Measurements from ENCODE around the gene PRCP. TPM values are rescaled to one million over a fixed set of nuclear protein-coding genes. Genes with fewer than 3 reads are reported as not detected.

Gene PRCP
- total RNA-seq, 1 donor, result 41.1 TPM

- no peak for TF ChIP-seq CTCF (IDR thresholded peaks at IDR 0.05; ENCODE audit: insufficient read depth, low read length)
- H3K4me3 ChIP-seq (ENCODE audit: low read depth, low read length), result no peak overlapping the region
- DNase-seq (ENCODE audit: low read depth), result no peak
Observed at GRCh38 chr11:82831364-82831763, 68.9 kb downstream of the PRCP start.

- H3K4me3 ChIP-seq (ENCODE audit: low read depth, low read length), result no peak overlapping the region
- no peak for DNase-seq (ENCODE audit: low read depth)
- TF ChIP-seq CTCF (IDR thresholded peaks at IDR 0.05; ENCODE audit: insufficient read depth, low read length), result no peak
Observed at GRCh38 chr11:82830746-82831145, 69.5 kb downstream of the PRCP start.

- no peak for TF ChIP-seq CTCF (IDR thresholded peaks at IDR 0.05; ENCODE audit: insufficient read depth, low read length)
- DNase-seq (ENCODE audit: low read depth), result no peak
- H3K4me3 ChIP-seq (ENCODE audit: low read depth, low read length), result no peak overlapping the region
Observed at GRCh38 chr11:82829101-82829500, 71.1 kb downstream of the PRCP start.

- DNase-seq (ENCODE audit: low read depth), result no peak
- TF ChIP-seq CTCF (IDR thresholded peaks at IDR 0.05; ENCODE audit: insufficient read depth, low read length), result no peak
- no peak overlapping the region for H3K4me3 ChIP-seq (ENCODE audit: low read depth, low read length)
Observed at GRCh38 chr11:82828472-82828871, 71.8 kb downstream of the PRCP start.

GRCh38 chr11:82826526-82826925 lies 73.7 kb downstream of the PRCP start:
- H3K4me3 ChIP-seq (ENCODE audit: low read depth, low read length), result no peak overlapping the region
- DNase-seq (ENCODE audit: low read depth), result peak; percentile 34
- no peak for TF ChIP-seq CTCF (IDR thresholded peaks at IDR 0.05; ENCODE audit: insufficient read depth, low read length)

- no peak overlapping the region for H3K4me3 ChIP-seq (ENCODE audit: low read depth, low read length)
- TF ChIP-seq CTCF (IDR thresholded peaks at IDR 0.05; ENCODE audit: insufficient read depth, low read length), result no peak
- peak; percentile 37 for DNase-seq (ENCODE audit: low read depth)
Observed at GRCh38 chr11:82823647-82824619, 76.3 kb downstream of the PRCP start.

Data from fibroblast of the aortic adventitia (primary cell).